Left lung (tissue), 10 donors: ENCODE data around the gene EDRF1. TPM values are rescaled to one million over a fixed set of nuclear protein-coding genes. Genes with fewer than 3 reads are reported as not detected.
A peak's percentile ranks its signal among the peaks of the same experiment; 100 is the strongest.

Experiments
- ATAC-seq: fragments of 200-7000 bp; cut with Tn5 transposase; one replicate; pipeline ENCODE4 v1.9.1; 2020; ENCODE audit warnings: moderate library complexity
- DNase-seq, 4 donors: peaks; one replicate each; pipeline ENCODE4 v3.0.0-alpha.2; 2013 to 2020
- H3K27ac ChIP-seq, 2 donors: fragments of 200-600 bp; sonication (generic) in 1 of 2; one replicate each; pipeline versions ENCODE4 v1.5.0 to v1.8.0; 2020 to 2021
- H3K27me3 ChIP-seq, 2 donors: fragments of 200-600 bp; sonication (generic) in 1 of 2; one replicate each; pipeline versions ENCODE4 v1.5.0 to v1.8.0; 2020 to 2021
- H3K36me3 ChIP-seq, 2 donors: fragments of 200-600 bp; sonication (generic) in 1 of 2; one replicate each; pipeline versions ENCODE4 v1.5.0 to v1.8.0; 2020 to 2021
- H3K4me1 ChIP-seq, 2 donors: fragments of 200-600 bp; one replicate each; pipeline ENCODE4 v1.8.0; 2021
- H3K4me3 ChIP-seq, 2 donors: fragments of 200-600 bp; sonication (generic) in 1 of 2; one replicate each; pipeline versions ENCODE4 v1.5.0 to v1.8.0; 2020 to 2021; ENCODE audit warnings: mild to moderate bottlenecking in 1 of 2
- H3K9me3 ChIP-seq, 2 donors: fragments of 200-600 bp; sonication (generic) in 1 of 2; one replicate each; pipeline versions ENCODE4 v1.5.0 to v1.8.0; 2020 to 2021
- CTCF ChIP-seq, 2 donors: fragments of 200-600 bp; sonication (generic) in 1 of 2; IDR thresholded peaks; one replicate each; pipeline versions ENCODE4 v1.5.0 to v1.8.0; 2021; ENCODE audit warnings: antibody characterized with exemption in 2 of 2
- intact Hi-C, 2 donors: fragments of 100-400 bp; cut with DNase I; formaldehyde crosslinking; loops; one replicate each; pipeline versions ENCODE4 v1.11.2 to v1.14.2; 2022
- polyA plus RNA-seq, 6 donors: library from polyadenylated mRNA; unstranded; fragments of 120-200 nt; gene quantifications; one replicate each; pipeline ENCODE4 v1.2.1, GENCODE V29; 2013; ENCODE audit not compliant: insufficient read length in 6 of 6
- total RNA-seq, 2 donors: library from RNA; stranded (reverse); fragmentation: NEBNext Ultra II Directional; extraction: Animal tissue kit (Norgen Biotek cat#: 25700); gene quantifications; one replicate each; pipeline ENCODE4 v1.2.1, GENCODE V29; 2021
- donor health status: DM: no; HTN: yes; CAD: no.
- donor health status: DM: no; HTN: no; CAD: no.

EDRF1 gene
- total and polyA plus RNA-seq, 8 donors, result 19.9 to 70.1 (median 59.7) TPM

GRCh38 chr10:125775491-125776106, 56.1 kb downstream of the EDRF1 start, which contains the start of gene MMP21:
MMP21 (minus strand) TSS chr10:125775821; CDS start chr10:125775821, 0 bp downstream.
- H3K36me3 ChIP-seq, result no peaks in the 10 kb centered on the region
- H3K4me3 ChIP-seq, result no peak within 1 kb of the TSS
- intact Hi-C loops, result no loop called here
- peaks cover 0 to 24% of the 10 kb centered on the region in 2 donors for H3K27me3 ChIP-seq
- ATAC-seq (no peak), DNase-seq (peak in 1 of 4 donors; percentile 65)
- no peak for TF ChIP-seq CTCF (IDR thresholded peaks at IDR 0.05)
- no peak within 1 kb of the TSS for H3K27ac ChIP-seq
- no peaks in the 10 kb centered on the region for H3K9me3 ChIP-seq
- H3K4me1 ChIP-seq, result no peaks in the 10 kb centered on the region

- intact Hi-C loops, result no loop called here
These were observed 58.3 kb downstream of the EDRF1 start for GRCh38 chr10:125777806-125778205.

GRCh38 chr10:125778556-125778955, 59.0 kb downstream of the EDRF1 start:
- H3K4me3 ChIP-seq, result no peak overlapping the region
- no peaks in the 10 kb centered on the region for H3K36me3 ChIP-seq
- DNase-seq (no peak), ATAC-seq (no peak)
- H3K27ac ChIP-seq, result no peak overlapping the region
- H3K27me3 ChIP-seq, result peaks cover 0 to 19% of the 10 kb centered on the region in 2 donors
- no peaks in the 10 kb centered on the region for H3K9me3 ChIP-seq
- intact Hi-C loops, result no loop called here
- no peak for TF ChIP-seq CTCF (IDR thresholded peaks at IDR 0.05)
- no peaks in the 10 kb centered on the region for H3K4me1 ChIP-seq

More at GRCh38 chr10:125777806-125778205, 58.3 kb downstream of the EDRF1 start:
- DNase-seq (peak in 1 of 4 donors; percentile 50), ATAC-seq (no peak)
- Histone ChIP-seq H3K4me3 (no peak overlapping the region), H3K27ac (no peak overlapping the region), H3K36me3 (no peaks in the 10 kb centered on the region), H3K4me1 (no peaks in the 10 kb centered on the region), H3K27me3 (peaks cover 0 to 24% of the 10 kb centered on the region in 2 donors), H3K9me3 (no peaks in the 10 kb centered on the region)
- TF ChIP-seq CTCF (IDR thresholded peaks at IDR 0.05), result no peak

- TF ChIP-seq CTCF (IDR thresholded peaks at IDR 0.05), result no peak
- Histone ChIP-seq H3K27me3 (peaks cover 0 to 8% of the 10 kb centered on the region in 2 donors), H3K9me3 (no peaks in the 10 kb centered on the region), H3K27ac (no peak overlapping the region), H3K4me1 (no peaks in the 10 kb centered on the region), H3K4me3 (no peak overlapping the region), H3K36me3 (no peaks in the 10 kb centered on the region)
- intact Hi-C loops, result no loop called here
- no peak for DNase-seq
- ATAC-seq, result no peak
These were observed 60.2 kb downstream of the EDRF1 start for GRCh38 chr10:125779403-125780327.

GRCh38 chr10:125781374-125781773, 61.9 kb downstream of the EDRF1 start:
- intact Hi-C loops, result no loop called here
- TF ChIP-seq CTCF (IDR thresholded peaks at IDR 0.05), result no peak
- Histone ChIP-seq H3K27me3 (no peaks in the 10 kb centered on the region), H3K27ac (no peak overlapping the region), H3K4me1 (no peaks in the 10 kb centered on the region), H3K9me3 (no peaks in the 10 kb centered on the region), H3K36me3 (no peaks in the 10 kb centered on the region), H3K4me3 (no peak overlapping the region)
- ATAC-seq (no peak), DNase-seq (peak in 1 of 4 donors; percentile 37)
